Measurements from ENCODE around the gene NEO1. TPM values are rescaled to one million over a fixed set of nuclear protein-coding genes. Genes with fewer than 3 reads are reported as not detected.

The NEO1 gene
- total RNA-seq, 4 donors from 2014 or later: 12.7 to 30.5 (median 16.4) TPM

DNA sequence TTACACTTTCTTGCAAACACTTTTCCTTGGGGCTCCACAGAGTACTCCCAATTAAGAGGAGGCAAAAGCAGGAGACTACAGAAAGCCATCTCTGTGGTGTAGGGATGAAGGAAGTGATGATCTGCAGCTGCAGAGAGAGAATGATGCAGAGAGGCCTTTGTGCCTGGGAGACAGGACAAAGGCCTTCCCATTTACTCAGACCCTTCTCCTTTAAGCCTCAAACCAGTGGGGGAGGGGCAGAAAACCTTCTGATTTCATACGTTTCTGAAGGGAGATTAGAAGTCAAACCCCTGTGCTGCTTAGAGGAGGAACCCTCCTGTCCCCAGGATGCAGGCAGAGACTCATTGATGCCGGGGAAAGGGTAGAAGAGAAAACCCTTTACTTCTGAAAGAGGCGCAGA lies 130.8 kb downstream of the NEO1 start:
- TF ChIP-seq, protein P1, sequence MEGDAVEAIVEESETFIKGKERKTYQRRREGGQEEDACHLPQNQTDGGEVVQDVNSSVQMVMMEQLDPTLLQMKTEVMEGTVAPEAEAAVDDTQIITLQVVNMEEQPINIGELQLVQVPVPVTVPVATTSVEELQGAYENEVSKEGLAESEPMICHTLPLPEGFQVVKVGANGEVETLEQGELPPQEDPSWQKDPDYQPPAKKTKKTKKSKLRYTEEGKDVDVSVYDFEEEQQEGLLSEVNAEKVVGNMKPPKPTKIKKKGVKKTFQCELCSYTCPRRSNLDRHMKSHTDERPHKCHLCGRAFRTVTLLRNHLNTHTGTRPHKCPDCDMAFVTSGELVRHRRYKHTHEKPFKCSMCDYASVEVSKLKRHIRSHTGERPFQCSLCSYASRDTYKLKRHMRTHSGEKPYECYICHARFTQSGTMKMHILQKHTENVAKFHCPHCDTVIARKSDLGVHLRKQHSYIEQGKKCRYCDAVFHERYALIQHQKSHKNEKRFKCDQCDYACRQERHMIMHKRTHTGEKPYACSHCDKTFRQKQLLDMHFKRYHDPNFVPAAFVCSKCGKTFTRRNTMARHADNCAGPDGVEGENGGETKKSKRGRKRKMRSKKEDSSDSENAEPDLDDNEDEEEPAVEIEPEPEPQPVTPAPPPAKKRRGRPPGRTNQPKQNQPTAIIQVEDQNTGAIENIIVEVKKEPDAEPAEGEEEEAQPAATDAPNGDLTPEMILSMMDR (IDR thresholded peaks at IDR 0.05; ENCODE audit: low read depth): no peak

DNA sequence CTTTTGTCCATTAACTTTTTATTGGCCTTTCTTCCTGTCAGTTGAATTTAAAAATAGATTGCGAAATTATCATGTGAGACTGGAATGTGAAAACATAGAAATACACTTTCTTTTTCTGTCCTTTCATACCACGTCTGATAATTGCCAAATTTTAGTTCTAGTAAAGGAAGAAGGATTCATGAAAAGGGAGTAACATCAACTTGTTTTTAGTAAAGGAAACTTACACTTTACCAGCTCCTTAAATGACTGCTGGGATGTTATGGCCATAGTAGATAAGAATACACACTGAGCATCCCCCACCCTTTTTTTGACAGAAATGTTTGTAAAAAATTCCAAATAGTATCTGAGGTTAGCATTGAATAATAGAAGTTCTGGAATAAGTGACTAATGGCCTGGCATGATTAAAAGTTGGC lies 137.9 kb downstream of the NEO1 start:
- TF ChIP-seq, protein P1 (IDR thresholded peaks at IDR 0.05; ENCODE audit: low read depth): no peak

- TF ChIP-seq, protein P1 (IDR thresholded peaks at IDR 0.05; ENCODE audit: low read depth): no peak
Observed at GRCh38 chr15:73195166-73195565, 142.9 kb downstream of the NEO1 start.

- TF ChIP-seq, protein P1 (IDR thresholded peaks at IDR 0.05; ENCODE audit: low read depth): no peak
Observed at GRCh38 chr15:73196113-73196512, 143.8 kb downstream of the NEO1 start.

- TF ChIP-seq, protein P1 (IDR thresholded peaks at IDR 0.05; ENCODE audit: low read depth): no peak
Observed at GRCh38 chr15:73200339-73200738, 148.1 kb downstream of the NEO1 start.

DNA sequence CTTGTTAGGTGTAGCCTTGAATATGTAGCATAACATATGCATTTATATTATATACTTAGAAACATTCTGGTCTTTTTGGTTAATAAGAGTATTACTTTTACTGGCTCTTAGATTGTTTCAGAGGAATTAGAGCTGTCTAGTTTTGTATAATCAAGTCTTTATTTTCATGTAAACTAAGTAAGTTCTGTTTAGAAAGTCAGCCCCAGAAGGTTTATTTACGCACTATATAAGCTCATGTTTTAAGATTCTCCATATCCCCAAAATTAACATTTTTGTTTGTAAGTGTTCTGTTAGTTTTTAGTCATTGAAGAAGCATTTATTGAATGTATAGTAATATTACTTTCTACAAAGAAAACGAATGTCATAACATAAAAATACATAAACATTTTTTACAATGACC lies 158.4 kb downstream of the NEO1 start:
- TF ChIP-seq, protein P1 (IDR thresholded peaks at IDR 0.05; ENCODE audit: low read depth): no peak

GRCh38 chr15:73212424-73212823 lies 160.2 kb downstream of the NEO1 start:
- TF ChIP-seq, protein P1 (IDR thresholded peaks at IDR 0.05; ENCODE audit: low read depth): no peak

Measured in subcutaneous adipose tissue (tissue), 4 donors.